Heart right ventricle (tissue), 16 donors: ENCODE results near the gene ARF1. TPM values are rescaled to one million over a fixed set of nuclear protein-coding genes. Genes with fewer than 3 reads are reported as not detected.

Experiments
- ATAC-seq, 8 donors: fragments of 200-7000 bp; cut with Tn5 transposase; one replicate each; pipeline ENCODE4 v1.9.1; 2020; ENCODE audit warnings: mild to moderate bottlenecking in 8 of 8, moderate library complexity in 8 of 8, moderate number of reproducible peaks in 1 of 8
- DNase-seq, 2 donors: peaks; one replicate each; pipeline ENCODE4 v3.0.0-alpha.2; 2020
- H3K27ac ChIP-seq, 10 donors: fragments of 200-600 bp; sonication (generic) in 2 of 10; one replicate each; pipeline versions ENCODE4 v1.5.0 to v1.8.0; 2020 to 2022; ENCODE audit warnings: mild to moderate bottlenecking in 3 of 10
- H3K27me3 ChIP-seq, 7 donors: fragments of 200-600 bp; one replicate each; pipeline ENCODE4 v1.8.0; 2021 to 2022; ENCODE audit warnings: mild to moderate bottlenecking in 2 of 7
- H3K36me3 ChIP-seq, 9 donors: fragments of 200-600 bp; sonication (generic) in 1 of 9; one replicate each; pipeline versions ENCODE4 v1.5.0 to v1.8.0; 2020 to 2022; ENCODE audit warnings: mild to moderate bottlenecking in 2 of 9
- H3K4me1 ChIP-seq, 9 donors: fragments of 200-600 bp; sonication (generic) in 1 of 9; one replicate each; pipeline versions ENCODE4 v1.5.0 to v1.8.0; 2020 to 2022; ENCODE audit warnings: mild to moderate bottlenecking in 4 of 9
- H3K4me3 ChIP-seq, 10 donors: fragments of 200-600 bp; sonication (generic) in 2 of 10; one replicate each; pipeline versions ENCODE4 v1.5.0 to v1.8.0; 2020 to 2022; ENCODE audit warnings: mild to moderate bottlenecking in 7 of 10, moderate library complexity in 2 of 10
- H3K9me3 ChIP-seq, 11 donors: fragments of 200-600 bp in 10 of 11; sonication (generic) in 2 of 11; one replicate each; pipeline versions ENCODE4 v1.5.0 to v1.8.0; 2013 to 2022; ENCODE audit warnings: mild to moderate bottlenecking in 2 of 11, control low read depth in 1 of 11, moderate library complexity in 1 of 11
- CTCF ChIP-seq, 9 donors: fragments of 200-600 bp; sonication (generic) in 2 of 9; IDR thresholded peaks; one replicate each; pipeline versions ENCODE4 v1.5.0 to v1.8.0; 2021 to 2022; ENCODE audit warnings: antibody characterized with exemption in 9 of 9, mild to moderate bottlenecking in 5 of 9, moderate library complexity in 1 of 9
- WGBS, 2 donors: extraction: QIAGEN DNeasy Blood & Tissue Kit; methylation state at CpG; one replicate each; pipeline ENCODE4 v1.1.7; 2013; ENCODE audit warnings: inconsistent platforms in 1 of 2; 5-methylcytosine and 5-hydroxymethylcytosine counted together
- intact Hi-C, 10 donors: fragments of 100-400 bp; cut with DNase I; formaldehyde crosslinking; loops; one replicate each; pipeline versions ENCODE4 v1.11.1 to v1.14.2; 2022
- polyA plus RNA-seq, 2 donors: library from polyadenylated mRNA; stranded (reverse); fragments of 200-250 nt; gene quantifications; one replicate each; pipeline ENCODE4 v1.2.3, GENCODE V29; 2013
- total RNA-seq, 10 donors: library from RNA; stranded (reverse); fragmentation: NEBNext Ultra II Directional in 3 of 10; extraction: Animal tissue kit (Norgen Biotek cat#: 25700) in 3 of 10; gene quantifications; one replicate each; pipeline versions ENCODE4 v1.2.1 to v1.2.4, GENCODE V29; 2021 to 2023
- donor health status: Arrhythmogenic right ventricular cardiomyopathy.
- donor health status: ischemic (EF 13 %, LVEDD 7.1; RV severe dilation, severe dysfunction).
- donor health status: healthy with polysubstance abuse.
- donor health status: DM: no; HTN: yes; CAD: no.
- donor health status: DM: no; HTN: no; CAD: no.
- donor health status: ischemic (EF 25% LVEDD 6.9; RV normal size, moderate dysfunction).
- donor health status: ischemic (EF 25% LVEDD 5.7; RV mildly dilated, moderate dysfunction).
- donor health status: healthy.
- donor health status: DM: yes; HTN: yes; CAD: no.
- donor health status: Ischemic cardiomyopathy.
- donor health status: ischemic (EF 35%, LVEDD 5.7; RV mildly dilated, moderate dysfunction).
- donor health status: nonischemic (EF 11% LVEDD 7.7; RV severe dilation, severe dysfunction).
- donor health status: DM: yes; HTN: yes; CAD: no.
- donor health status: PGD.
- donor health status: ischemic (EF 29% LVEDD 5.4; RV normal size, mild dysfunction).
- donor health status: nonischemic (EF 23%, LVEDD 6.1; RV moderate dilation, normal function).

The ARF1 gene
- total and polyA plus RNA-seq, 12 donors, result 204 to 498 (median 338) TPM

GRCh38 chr1:228058949-228059633, 23.4 kb upstream of the ARF1 start:
- H3K27me3 ChIP-seq, result peaks cover 49 to 88% (median 82%) of the 10 kb centered on the region in 7 donors
- DNase-seq (no peak), ATAC-seq (peak in 1 of 8 donors; percentile 19)

GRCh38 chr1:228059634-228060457, 22.7 kb upstream of the ARF1 start:
- DNase-seq (no peak), ATAC-seq (peak in 4 of 8 donors; percentile 14 to 47 (median 18))
- intact Hi-C loops, result loop anchor here in 1 of 10 donors (10.0 kb wide), 1 partner anchor 55 kb away; the partner anchor contains the start of gene WNT3A
- H3K36me3 ChIP-seq, result no peaks in the 10 kb centered on the region
- WGBS, 2 donors, result 2 to 4% methylated on average over 29 to 33 of the region's 33 CpGs
- H3K4me3 ChIP-seq, result peak overlapping the region in 4 of 10 donors; percentile 2 to 42 (median 10)
- peaks cover 49 to 93% (median 87%) of the 10 kb centered on the region in 7 donors for H3K27me3 ChIP-seq
- peaks cover 0 to 22% (median 14%) of the 10 kb centered on the region in 9 donors for H3K4me1 ChIP-seq
- H3K9me3 ChIP-seq, result peaks cover 0 to under 1% (median 0%) of the 10 kb centered on the region in 11 donors
- no peak for TF ChIP-seq CTCF (IDR thresholded peaks at IDR 0.05)
- no peak overlapping the region for H3K27ac ChIP-seq

More at GRCh38 chr1:228058949-228059633, 23.4 kb upstream of the ARF1 start:
- WGBS, 2 donors, result 6 to 8% methylated on average over 58 to 66 of the region's 66 CpGs
- Histone ChIP-seq H3K27ac (no peak overlapping the region), H3K9me3 (peaks cover 0 to 8% (median 0%) of the 10 kb centered on the region in 11 donors), H3K36me3 (no peaks in the 10 kb centered on the region), H3K4me1 (peaks cover 0 to 22% (median 14%) of the 10 kb centered on the region in 9 donors), H3K4me3 (peak overlapping the region in 1 of 10 donors; percentile 42)
- TF ChIP-seq CTCF (IDR thresholded peaks at IDR 0.05), result no peak
- intact Hi-C loops, result loop anchor here in 1 of 10 donors (10.0 kb wide), 1 partner anchor 54 kb away; the partner anchor contains the start of gene WNT3A

- H3K36me3 ChIP-seq, result no peaks in the 10 kb centered on the region
- ATAC-seq (no peak), DNase-seq (no peak)
- H3K27ac ChIP-seq, result no peak overlapping the region
- intact Hi-C loops, result no loop called here
- peaks cover 53 to 99% (median 90%) of the 10 kb centered on the region in 7 donors for H3K27me3 ChIP-seq
- no peaks in the 10 kb centered on the region for H3K9me3 ChIP-seq
- H3K4me1 ChIP-seq, result peaks cover 0 to 22% (median 14%) of the 10 kb centered on the region in 9 donors
- no peak for TF ChIP-seq CTCF (IDR thresholded peaks at IDR 0.05)
- 11 to 12% methylated on average over 34 of the region's 34 CpGs for WGBS, 2 donors
- H3K4me3 ChIP-seq, result peak overlapping the region in 4 of 10 donors; percentile 2 to 42 (median 10)
Observed at GRCh38 chr1:228060458-228061190, 21.9 kb upstream of the ARF1 start.
